ENCODE data around the gene BDKRB1. TPM values are rescaled to one million over a fixed set of nuclear protein-coding genes. Genes with fewer than 3 reads are reported as not detected.
"Not testable (repeated sequence)": the region's sequence is repeated elsewhere in the genome, so short reads cannot be mapped to it uniquely, and the experiment has no call there.

Gene BDKRB1
- total RNA-seq, 2 experiments from 2014 or later, result not detected

DNA sequence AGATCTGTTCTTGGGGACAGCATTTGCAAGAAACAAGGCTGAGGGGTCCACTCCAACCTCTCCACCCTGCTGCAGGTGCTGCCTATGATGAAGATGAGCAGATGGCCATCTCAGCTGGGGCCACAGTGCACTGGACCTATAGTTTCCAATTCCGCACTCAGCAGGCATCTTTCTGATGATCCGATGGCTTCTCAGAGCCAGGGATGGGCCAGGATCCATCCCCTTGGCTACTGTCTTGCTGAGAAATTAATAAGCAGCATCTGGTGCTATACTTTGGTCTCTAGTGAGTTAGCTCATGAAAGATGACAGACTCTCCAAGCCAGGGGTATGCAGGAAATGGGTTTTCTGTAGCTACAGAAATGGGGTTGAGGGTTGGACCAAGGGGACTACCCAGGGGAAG, 18.4 kb upstream of the BDKRB1 start:
- Mint-ChIP-seq H3K9me3 (ENCODE audit: low read depth) (no peaks in the 10 kb centered on the region), H3K4me1 (no peaks in the 10 kb centered on the region), H3K4me3 (no peak overlapping the region), H3K27me3 (peaks cover 3% of the 10 kb centered on the region), H3K36me3 (ENCODE audit: low read depth) (no peaks in the 10 kb centered on the region), H3K27ac (no peak overlapping the region)
- CTCF ChIA-PET, result no interaction called here
- ATAC-seq (no peak), DNase-seq (no peak)
- intact Hi-C loops (cut with DNase I, micrococcal nuclease), result no loop called here
- POLR2A ChIA-PET, result no interaction called here

DNA sequence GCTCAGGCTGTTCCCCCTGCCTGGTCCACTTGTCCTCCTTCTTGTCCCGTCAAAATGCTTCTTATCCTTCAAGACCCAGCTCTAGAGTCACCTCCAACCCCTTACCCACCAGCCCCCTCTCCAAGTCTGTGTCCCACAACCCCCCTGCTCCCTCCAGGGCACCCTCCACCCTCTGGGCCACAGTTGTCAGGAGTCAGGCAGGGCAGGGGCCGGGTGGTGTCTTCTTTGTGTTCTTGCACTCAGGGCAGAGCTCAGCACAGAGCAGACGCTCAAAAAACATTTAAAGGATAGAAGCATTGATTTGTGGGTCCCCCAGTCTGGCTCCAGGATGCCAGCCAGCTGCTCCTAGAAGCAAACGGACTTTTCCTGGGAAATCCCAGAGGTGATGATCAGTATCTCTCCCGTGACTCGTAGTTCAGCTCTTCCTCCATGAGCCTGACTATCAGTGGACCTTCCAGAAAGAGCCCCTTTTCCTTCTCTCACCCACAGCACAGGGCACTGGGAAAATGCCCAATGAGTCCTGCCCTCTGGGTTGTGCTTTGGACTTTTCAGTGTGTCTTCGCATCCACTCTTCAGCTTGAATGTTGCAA, 17.2 kb upstream of the BDKRB1 start:
- peaks cover 3% of the 10 kb centered on the region for H3K27me3 Mint-ChIP-seq
- H3K27ac Mint-ChIP-seq, result no peak overlapping the region
- intact Hi-C loops (cut with DNase I, micrococcal nuclease), result no loop called here
- H3K4me1 Mint-ChIP-seq, result no peaks in the 10 kb centered on the region
- DNase-seq, result no peak
- ChIA-PET POLR2A (no interaction called here), CTCF (no interaction called here)
- H3K9me3 Mint-ChIP-seq (ENCODE audit: low read depth), result no peaks in the 10 kb centered on the region
- H3K36me3 Mint-ChIP-seq (ENCODE audit: low read depth), result no peaks in the 10 kb centered on the region
- no peak for ATAC-seq
- H3K4me3 Mint-ChIP-seq, result no peak overlapping the region

- H3K27ac Mint-ChIP-seq, result no peak overlapping the region
- ChIA-PET CTCF (no interaction called here), POLR2A (no interaction called here)
- no peak overlapping the region for H3K4me3 Mint-ChIP-seq
- no peak for ATAC-seq
- no peak for DNase-seq
- H3K4me1 Mint-ChIP-seq, result no peaks in the 10 kb centered on the region
- peaks cover 3% of the 10 kb centered on the region for H3K27me3 Mint-ChIP-seq
- no peaks in the 10 kb centered on the region for H3K36me3 Mint-ChIP-seq (ENCODE audit: low read depth)
- no peaks in the 10 kb centered on the region for H3K9me3 Mint-ChIP-seq (ENCODE audit: low read depth)
- intact Hi-C loops (cut with DNase I, micrococcal nuclease), result no loop called here
Observed at GRCh38 chr14:96239711-96240141, 16.3 kb upstream of the BDKRB1 start.

DNA sequence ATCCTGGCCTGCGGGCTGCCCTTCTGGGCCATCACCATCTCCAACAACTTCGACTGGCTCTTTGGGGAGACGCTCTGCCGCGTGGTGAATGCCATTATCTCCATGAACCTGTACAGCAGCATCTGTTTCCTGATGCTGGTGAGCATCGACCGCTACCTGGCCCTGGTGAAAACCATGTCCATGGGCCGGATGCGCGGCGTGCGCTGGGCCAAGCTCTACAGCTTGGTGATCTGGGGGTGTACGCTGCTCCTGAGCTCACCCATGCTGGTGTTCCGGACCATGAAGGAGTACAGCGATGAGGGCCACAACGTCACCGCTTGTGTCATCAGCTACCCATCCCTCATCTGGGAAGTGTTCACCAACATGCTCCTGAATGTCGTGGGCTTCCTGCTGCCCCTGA, 15.4 kb upstream of the BDKRB1 start:
- no peaks in the 10 kb centered on the region for H3K36me3 Mint-ChIP-seq (ENCODE audit: low read depth)
- CTCF ChIA-PET, result no interaction called here

GRCh38 chr14:96242126-96242525, 13.9 kb upstream of the BDKRB1 start:
- H3K27me3 Mint-ChIP-seq, result peaks cover 3% of the 10 kb centered on the region
- H3K4me3 Mint-ChIP-seq, result no peak overlapping the region
- intact Hi-C loops (cut with DNase I, micrococcal nuclease), result no loop called here
- H3K27ac Mint-ChIP-seq, result no peak overlapping the region
- no peaks in the 10 kb centered on the region for H3K4me1 Mint-ChIP-seq
- no peak for DNase-seq
- CTCF ChIA-PET, result interaction anchor here (2.1 kb wide), 1 partner anchor 141 kb away, joined by 8 read pairs; no protein-coding TSS in a partner anchor
- no peaks in the 10 kb centered on the region for H3K9me3 Mint-ChIP-seq (ENCODE audit: low read depth)
- H3K36me3 Mint-ChIP-seq (ENCODE audit: low read depth), result no peaks in the 10 kb centered on the region
- ATAC-seq, result no peak
- POLR2A ChIA-PET, result no interaction called here

More for the DNA sequence above, 15.4 kb upstream of the BDKRB1 start:
- no peak for DNase-seq
- POLR2A ChIA-PET, result no interaction called here
- Mint-ChIP-seq H3K4me3 (no peak overlapping the region), H3K27me3 (peaks cover 3% of the 10 kb centered on the region), H3K4me1 (no peaks in the 10 kb centered on the region), H3K9me3 (ENCODE audit: low read depth) (no peaks in the 10 kb centered on the region), H3K27ac (no peak overlapping the region)
- intact Hi-C loops (cut with DNase I, micrococcal nuclease), result no loop called here
- no peak for ATAC-seq

- intact Hi-C loops (cut with DNase I, micrococcal nuclease), result no loop called here
- DNase-seq (no peak), ATAC-seq (no peak)
- Mint-ChIP-seq H3K27ac (no peak overlapping the region), H3K9me3 (ENCODE audit: low read depth) (no peaks in the 10 kb centered on the region), H3K4me1 (no peaks in the 10 kb centered on the region), H3K4me3 (no peak overlapping the region), H3K27me3 (peaks cover 3% of the 10 kb centered on the region), H3K36me3 (ENCODE audit: low read depth) (no peaks in the 10 kb centered on the region)
- CTCF ChIA-PET, result interaction anchor here (0.7 to 2.1 kb wide), 2 partner anchors 12 to 143 kb away, joined by 4 to 8 read pairs; partner anchors contain the start of gene BDKRB1
- POLR2A ChIA-PET, result interaction anchor here (0.6 kb wide), 1 partner anchor 16 kb away, joined by 3 read pairs; no protein-coding TSS in a partner anchor
Observed at GRCh38 chr14:96243785-96244184, 12.2 kb upstream of the BDKRB1 start.

DNA sequence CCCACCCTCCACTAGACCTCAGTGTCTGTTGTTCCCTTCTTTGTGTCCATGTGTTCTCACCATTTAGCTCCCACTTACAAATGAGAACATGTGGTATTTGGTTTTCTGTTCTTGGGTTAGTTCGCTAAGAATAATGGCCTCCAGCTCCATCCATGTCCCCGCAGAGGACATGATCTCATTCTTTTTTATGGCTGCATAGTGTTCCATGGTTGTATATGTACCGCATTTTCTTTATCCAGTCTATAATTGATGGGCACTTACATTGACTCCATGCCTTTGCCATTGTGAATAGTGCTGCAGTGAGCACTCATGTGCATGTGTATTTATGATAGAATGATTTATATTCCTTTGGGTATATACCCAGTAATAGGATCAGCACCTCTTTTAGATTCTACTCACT, 10.9 kb upstream of the BDKRB1 start:
- H3K9me3 Mint-ChIP-seq (ENCODE audit: low read depth); intact Hi-C loops (cut with DNase I, micrococcal nuclease); H3K4me1 Mint-ChIP-seq; H3K27ac Mint-ChIP-seq; DNase-seq; H3K36me3 Mint-ChIP-seq (ENCODE audit: low read depth); POLR2A ChIA-PET; ATAC-seq; H3K27me3 Mint-ChIP-seq; H3K4me3 Mint-ChIP-seq: not testable (repeated sequence)
- CTCF ChIA-PET, result interaction anchor here (0.9 kb wide), 1 partner anchor 146 kb away, joined by 3 read pairs; no protein-coding TSS in a partner anchor

GRCh38 chr14:96245710-96246538, 10.1 kb upstream of the BDKRB1 start:
- intact Hi-C loops (cut with DNase I, micrococcal nuclease), result no loop called here

DNA sequence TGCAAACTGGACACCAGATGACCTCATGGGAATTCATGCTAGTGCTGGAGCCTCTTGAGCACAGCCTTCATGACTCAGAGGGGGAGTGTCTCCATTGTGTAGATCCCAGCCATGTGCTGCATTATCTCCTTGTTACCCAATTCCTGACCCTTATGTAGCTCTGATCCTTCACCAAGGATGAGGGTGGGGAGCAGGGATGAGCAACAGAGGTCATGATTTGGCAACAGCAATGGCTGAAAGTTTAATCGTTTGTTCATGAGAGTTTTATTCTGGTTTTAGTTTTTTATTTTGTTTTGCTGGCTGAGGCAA, 9.5 kb upstream of the BDKRB1 start:
- no peak for ATAC-seq
- Mint-ChIP-seq H3K4me1 (no peaks in the 10 kb centered on the region), H3K9me3 (ENCODE audit: low read depth) (no peaks in the 10 kb centered on the region), H3K36me3 (ENCODE audit: low read depth) (no peaks in the 10 kb centered on the region), H3K27me3 (peaks cover 3% of the 10 kb centered on the region), H3K27ac (no peak overlapping the region), H3K4me3 (no peak overlapping the region)
- CTCF ChIA-PET, result interaction anchor here (0.7 kb wide), 2 partner anchors 328 to 821 kb away, joined by 3 to 4 read pairs; no protein-coding TSS in a partner anchor
- POLR2A ChIA-PET, result no interaction called here
- intact Hi-C loops (cut with DNase I, micrococcal nuclease), result no loop called here
- DNase-seq, result no peak

More at GRCh38 chr14:96245710-96246538, 10.1 kb upstream of the BDKRB1 start:
- ATAC-seq (no peak), DNase-seq (no peak)
- Mint-ChIP-seq H3K36me3 (ENCODE audit: low read depth) (no peaks in the 10 kb centered on the region), H3K9me3 (ENCODE audit: low read depth) (no peaks in the 10 kb centered on the region), H3K27ac (no peak overlapping the region), H3K4me3 (no peak overlapping the region), H3K27me3 (peaks cover 3% of the 10 kb centered on the region), H3K4me1 (no peaks in the 10 kb centered on the region)
- CTCF ChIA-PET, result interaction anchor here (0.5 to 0.9 kb wide), 4 partner anchors 15 to 820 kb away, joined by 3 to 4 read pairs (median 3); no protein-coding TSS in a partner anchor
- POLR2A ChIA-PET, result no interaction called here

DNA sequence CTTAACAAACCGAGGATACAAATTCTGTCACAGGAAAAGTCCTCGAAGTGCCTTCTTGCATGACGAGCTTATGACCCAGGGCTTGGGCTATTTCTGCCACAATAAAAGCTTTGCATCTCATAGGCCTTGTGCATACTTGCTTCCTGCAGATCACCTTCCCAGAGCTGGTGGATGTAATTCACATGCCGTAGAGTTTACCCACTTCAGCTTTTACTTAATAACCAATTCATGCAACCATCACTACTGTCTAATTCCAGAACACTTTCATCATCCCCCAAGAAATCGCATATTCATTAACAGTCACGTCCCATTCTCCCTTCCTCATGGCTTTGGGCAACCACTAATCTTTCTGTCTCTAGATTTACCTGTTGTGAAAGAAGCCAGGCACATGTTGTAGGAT, 9.0 kb upstream of the BDKRB1 start:
- Mint-ChIP-seq H3K36me3 (ENCODE audit: low read depth) (no peaks in the 10 kb centered on the region), H3K9me3 (ENCODE audit: low read depth) (no peaks in the 10 kb centered on the region), H3K4me3 (no peak overlapping the region), H3K27me3 (peaks cover 3% of the 10 kb centered on the region), H3K27ac (no peak overlapping the region), H3K4me1 (no peaks in the 10 kb centered on the region)
- DNase-seq (no peak), ATAC-seq (no peak)
- ChIA-PET CTCF (no interaction called here), POLR2A (interaction anchor here (0.7 kb wide), 1 partner anchor 30 kb away, joined by 3 read pairs; no protein-coding TSS in a partner anchor)
- intact Hi-C loops (cut with DNase I, micrococcal nuclease), result no loop called here

- no peaks in the 10 kb centered on the region for H3K4me1 Mint-ChIP-seq
- no peak overlapping the region for H3K27ac Mint-ChIP-seq
- no peak overlapping the region for H3K4me3 Mint-ChIP-seq
- ATAC-seq (no peak), DNase-seq (no peak)
- peaks cover 6% of the 10 kb centered on the region for H3K27me3 Mint-ChIP-seq
- ChIA-PET POLR2A (no interaction called here), CTCF (interaction anchor here (0.7 kb wide), 1 partner anchor 110 kb away, joined by 3 read pairs; no protein-coding TSS in a partner anchor)
- intact Hi-C loops (cut with DNase I, micrococcal nuclease), result no loop called here
- no peaks in the 10 kb centered on the region for H3K36me3 Mint-ChIP-seq (ENCODE audit: low read depth)
- H3K9me3 Mint-ChIP-seq (ENCODE audit: low read depth), result no peaks in the 10 kb centered on the region
Observed at GRCh38 chr14:96249029-96249428, 7.0 kb upstream of the BDKRB1 start.

- Mint-ChIP-seq H3K27me3 (peaks cover 9% of the 10 kb centered on the region), H3K4me1 (no peaks in the 10 kb centered on the region), H3K36me3 (ENCODE audit: low read depth) (no peaks in the 10 kb centered on the region), H3K27ac (no peak overlapping the region), H3K9me3 (ENCODE audit: low read depth) (no peaks in the 10 kb centered on the region), H3K4me3 (no peak overlapping the region)
- CTCF ChIA-PET, result interaction anchor here (0.5 to 1.3 kb wide), 2 partner anchors 102 to 150 kb away, joined by 3 to 4 read pairs; no protein-coding TSS in a partner anchor
- DNase-seq (no peak), ATAC-seq (no peak)
- intact Hi-C loops (cut with DNase I, micrococcal nuclease), result no loop called here
- POLR2A ChIA-PET, result no interaction called here
Observed at GRCh38 chr14:96250485-96250884, 5.5 kb upstream of the BDKRB1 start.

All from activated CD4-positive, alpha-beta T cell treated with anti-CD3 and anti-CD28 coated beads for 36 hours (primary cell).